NCI-H1930 (cell line): ENCODE results near the gene TTC6.
"Not testable (repeated sequence)": the region's sequence is repeated elsewhere in the genome, so short reads cannot be mapped to it uniquely, and the experiment has no call there.

Experiments
- DNase-seq, 2 experiments: peaks; one replicate each; lab custom pipeline; 2025; lab: John Stamatoyannopoulos, UW

Gene TTC6, protein sequence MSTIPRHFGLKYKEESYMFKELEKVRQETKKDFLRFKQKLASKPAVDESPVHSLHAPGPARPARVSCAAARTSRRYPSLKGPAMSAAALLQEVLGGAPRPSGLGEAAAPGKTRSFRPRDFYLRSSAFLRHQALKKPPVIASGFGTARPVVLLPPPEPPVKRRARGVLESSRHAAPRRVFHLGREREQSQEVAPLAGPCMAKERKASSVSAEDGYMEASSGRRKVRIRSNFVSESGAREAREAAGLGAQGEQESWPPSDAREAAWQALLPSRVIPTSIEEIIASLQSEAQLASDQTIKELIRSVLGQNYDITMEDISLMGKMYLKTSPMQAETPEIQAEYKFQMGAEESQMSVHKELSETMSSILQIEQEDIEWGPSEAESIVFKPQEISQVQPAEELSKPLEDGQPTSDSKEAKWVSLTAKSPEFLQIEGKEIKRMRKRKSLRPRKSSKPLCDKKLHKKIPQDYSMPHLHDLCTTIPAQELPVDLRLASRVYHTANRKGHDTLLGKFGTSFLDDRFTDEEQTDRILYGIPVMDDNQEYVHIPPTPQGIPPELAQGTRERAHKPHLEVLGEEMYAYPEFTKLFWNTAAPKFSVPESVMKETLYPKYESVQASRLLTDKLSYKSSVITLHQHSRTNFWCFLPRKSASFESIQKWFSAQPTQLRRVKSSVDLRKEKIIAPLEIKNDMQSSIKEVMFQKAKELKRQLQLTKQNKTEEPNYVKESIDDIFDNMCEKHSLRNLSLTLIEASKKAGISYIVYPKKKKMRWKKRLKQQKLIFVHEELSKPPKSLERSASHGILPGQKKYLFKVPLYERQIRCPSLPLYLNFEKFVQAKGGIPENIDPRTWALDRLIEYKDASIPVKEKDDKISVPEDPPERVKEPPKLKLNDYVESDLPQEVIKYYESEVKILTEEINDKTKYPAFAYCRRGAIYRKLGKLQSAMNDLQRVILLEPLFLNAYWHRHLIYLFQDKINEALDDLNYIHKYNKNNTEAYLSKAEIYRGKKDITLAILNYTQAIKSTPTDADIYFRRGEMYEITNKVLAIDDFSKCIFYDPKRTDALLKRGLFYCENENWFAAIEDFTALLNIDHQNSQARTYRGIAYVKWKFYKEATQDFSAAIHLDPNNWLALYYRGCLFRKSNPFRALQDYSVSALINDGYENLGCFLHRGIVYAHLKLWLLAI (N-terminal part only)

DNA sequence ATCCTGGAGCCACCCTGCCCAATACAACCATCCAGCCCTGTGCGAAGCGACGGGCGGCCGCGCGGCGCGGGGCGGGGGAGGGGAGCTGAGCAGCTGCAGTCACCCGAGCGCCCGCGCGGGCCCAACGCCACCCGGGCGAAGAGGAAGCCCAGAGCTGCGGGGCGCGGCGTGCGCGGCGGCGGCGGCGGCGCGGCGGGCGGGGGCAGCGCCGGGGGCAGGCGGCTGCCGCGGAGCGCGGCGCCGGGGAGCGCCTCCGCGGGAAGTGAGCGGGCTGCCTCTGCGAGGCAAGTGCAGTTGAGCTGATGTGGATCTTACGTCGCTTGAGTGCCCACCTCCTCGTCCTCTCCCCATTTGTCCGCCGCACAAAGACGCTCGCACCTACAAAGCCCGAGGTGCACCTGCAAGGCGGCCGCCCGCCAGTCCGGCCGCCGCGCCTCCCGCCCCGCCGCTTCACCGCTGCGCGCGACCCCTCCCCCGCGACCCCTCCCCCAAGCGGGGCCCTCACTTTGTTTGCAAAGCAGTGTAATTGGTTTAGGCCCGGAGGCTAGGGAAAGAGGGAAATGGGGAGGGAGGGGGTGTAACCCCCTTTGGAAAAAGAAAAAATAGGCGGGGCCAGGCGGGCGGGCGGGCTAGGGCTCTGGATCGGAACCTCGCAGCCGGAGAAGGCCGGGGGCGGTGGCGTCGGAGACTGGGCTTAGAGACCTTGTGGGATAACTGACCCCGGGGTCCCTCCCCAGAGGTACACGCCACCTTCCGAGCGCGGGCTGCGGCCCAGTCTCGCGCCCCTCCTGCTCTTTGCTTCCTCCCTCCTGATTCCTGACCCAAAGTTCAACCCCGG is at the start of gene TTC6, which contains the start of gene FOXA1:
Gene TTC6, plus strand, starts transcription at position 659 of the 838 bp plus-strand sequence. CDS start 26,436 bp downstream, outside the sequence.
Gene FOXA1, minus strand, starts transcription at position 279 of the 838 bp plus-strand sequence. Its CDS starts 277 bp downstream, at position 2.
- peak; percentile 45 to 58 for DNase-seq

- DNase-seq, result no peak
These were observed 48.6 kb upstream of the TTC6 start for GRCh38 chr14:37546621-37547447.

DNA sequence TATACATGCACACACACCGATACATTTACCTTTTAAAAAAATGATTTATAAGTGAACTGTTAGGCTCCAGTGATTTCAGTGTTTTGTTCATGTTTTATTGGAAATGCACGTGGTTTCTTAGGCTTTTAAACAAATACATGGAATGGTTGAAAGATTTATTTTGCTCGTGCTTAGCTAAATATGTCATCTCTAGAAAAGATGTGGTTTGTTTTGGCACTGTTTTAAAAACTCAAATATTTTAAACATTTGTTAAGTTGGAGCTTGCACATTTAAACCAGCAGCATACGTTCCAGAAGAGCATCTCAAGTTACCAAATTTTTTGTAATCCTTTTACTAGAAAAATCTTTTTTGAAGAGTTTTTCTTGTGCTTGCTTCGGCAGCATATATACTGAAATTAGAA is 44.9 kb upstream of the TTC6 start:
- no peak for DNase-seq

GRCh38 chr14:37551119-37551518 is 44.3 kb upstream of the TTC6 start:
- no peak for DNase-seq

DNA sequence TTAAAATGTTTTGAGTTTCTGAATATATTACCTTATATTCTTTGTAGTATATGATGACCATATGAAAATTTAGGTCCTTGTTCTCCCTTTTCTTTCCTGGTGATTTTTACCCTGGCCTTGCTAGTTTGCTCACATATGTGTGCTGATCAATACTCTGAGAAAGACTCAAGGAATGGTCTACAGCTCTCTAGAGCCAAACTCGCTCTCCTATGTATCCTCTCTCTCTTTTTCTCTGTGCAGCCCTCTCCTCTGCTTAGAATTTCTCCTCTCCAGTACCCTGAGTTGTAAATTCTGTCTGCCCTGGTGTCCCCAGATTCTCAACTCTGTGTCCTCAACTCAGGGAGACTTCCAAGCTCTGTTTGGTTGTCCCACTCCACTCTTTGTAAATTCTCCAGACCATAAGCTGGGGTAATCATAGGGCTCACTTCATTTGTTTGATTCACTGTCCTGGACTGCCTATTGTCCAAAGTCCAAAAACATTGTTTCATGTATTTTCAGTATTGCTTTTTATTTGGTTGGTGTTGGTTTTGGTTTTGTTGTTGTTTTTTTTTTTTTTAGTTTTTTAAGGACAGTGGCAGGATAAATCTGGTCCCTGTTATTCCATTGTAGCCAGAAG is 41.4 kb upstream of the TTC6 start:
- DNase-seq, result no peak

DNA sequence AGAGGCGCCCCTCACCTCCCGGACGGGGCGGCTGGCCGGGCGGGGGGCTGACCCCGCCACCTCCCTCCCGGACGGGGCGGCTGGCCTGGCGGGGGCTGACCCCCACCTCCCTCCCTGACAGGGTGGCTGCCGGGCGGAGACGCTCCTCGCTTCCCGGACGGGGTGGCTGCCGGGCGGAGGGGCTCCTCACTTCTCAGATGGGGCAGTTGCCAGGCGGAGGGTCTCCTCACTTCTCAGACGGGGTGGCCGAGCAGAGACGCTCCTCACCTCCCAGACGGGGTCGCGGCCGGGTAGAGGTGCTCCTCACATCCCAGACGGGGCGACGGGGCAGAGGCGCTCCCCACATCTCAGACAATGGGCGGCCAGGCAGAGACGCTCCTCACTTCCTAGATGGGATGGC is 39.8 kb upstream of the TTC6 start:
- DNase-seq, result not testable (repeated sequence)

- DNase-seq, result no peak
These were observed 36.7 kb upstream of the TTC6 start for GRCh38 chr14:37558740-37559139.

- DNase-seq, result no peak
These were observed 36.0 kb upstream of the TTC6 start for GRCh38 chr14:37559386-37559785.

DNA sequence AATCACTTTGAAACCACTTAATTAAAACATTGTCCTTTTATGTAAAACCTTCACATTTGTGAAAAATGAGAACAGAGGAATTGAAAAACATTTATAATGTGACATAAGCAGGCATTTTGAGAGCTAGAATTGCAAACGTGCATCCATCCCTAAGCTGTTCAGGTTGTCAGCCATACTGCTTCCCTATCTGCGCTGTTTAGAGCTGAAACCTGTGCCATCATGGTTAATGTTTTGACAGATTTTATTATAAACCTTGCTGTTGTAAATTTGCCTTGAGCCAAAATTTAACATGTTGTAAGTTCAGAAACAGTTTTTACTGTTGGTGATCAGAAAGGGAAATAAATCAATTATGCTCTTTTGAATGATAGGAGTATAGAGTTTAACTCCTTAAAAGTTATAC is 32.2 kb upstream of the TTC6 start:
- DNase-seq, result no peak

DNA sequence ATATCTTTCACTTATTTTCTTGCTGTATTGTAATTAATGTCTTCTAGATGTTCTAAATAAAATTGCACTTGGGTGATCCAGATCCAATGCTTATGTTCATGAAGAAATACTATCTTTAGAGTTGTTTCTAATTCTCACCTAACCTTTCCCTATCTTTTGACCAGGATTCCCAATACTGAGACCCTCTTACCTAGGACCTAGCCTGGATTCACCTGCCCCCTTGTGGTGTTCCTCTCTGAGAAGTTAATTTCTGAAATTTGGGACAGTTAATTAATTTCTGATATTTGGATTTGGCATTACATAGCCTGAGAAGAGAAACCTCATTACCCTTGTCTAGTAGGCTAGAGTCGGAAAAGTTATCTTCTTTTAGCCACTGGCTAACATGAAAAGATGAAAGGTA is 29.9 kb upstream of the TTC6 start:
- DNase-seq, result no peak

GRCh38 chr14:37566811-37567371 is 28.5 kb upstream of the TTC6 start:
- no peak for DNase-seq

GRCh38 chr14:37569729-37570128 is 25.7 kb upstream of the TTC6 start:
- DNase-seq, result no peak

DNA sequence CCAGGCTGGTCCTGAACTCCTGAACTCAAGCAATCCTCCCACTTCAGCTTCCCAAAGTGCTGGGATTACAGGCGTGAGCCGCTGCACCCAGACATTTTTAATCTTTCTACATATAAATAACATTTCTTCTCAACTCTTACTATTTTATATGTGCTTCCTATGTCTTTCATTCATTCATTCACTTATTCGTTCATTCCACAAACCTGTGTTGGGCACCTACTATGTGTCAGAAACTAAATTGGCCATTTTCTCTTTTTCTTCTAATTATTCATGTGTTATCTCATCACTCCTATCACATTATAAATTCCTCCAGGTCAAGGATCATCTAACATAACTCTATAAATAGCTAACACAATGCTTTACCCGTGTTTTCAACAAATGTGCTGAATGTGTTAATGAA is 24.0 kb upstream of the TTC6 start:
- DNase-seq, result no peak

DNA sequence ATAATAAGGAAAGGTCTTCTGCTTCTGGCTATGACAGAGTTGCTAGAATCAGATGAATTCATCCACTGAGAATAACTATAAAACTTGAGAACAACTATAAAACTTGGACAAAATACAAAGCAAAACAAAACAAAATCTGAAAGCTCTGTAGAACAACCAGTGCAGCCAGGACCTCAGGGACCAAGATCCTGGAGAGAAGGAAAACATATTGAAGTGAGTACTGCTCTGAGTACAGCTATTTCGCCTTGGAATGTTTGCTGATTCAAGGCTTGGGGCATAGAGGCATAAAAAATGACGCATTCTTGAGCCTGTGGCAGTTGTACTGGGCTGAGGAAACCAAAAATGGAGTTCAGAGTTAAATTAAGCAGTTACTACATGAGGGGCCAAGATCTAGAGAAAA is 22.1 kb upstream of the TTC6 start:
- DNase-seq, result no peak

GRCh38 chr14:37579274-37579673 is 16.2 kb upstream of the TTC6 start:
- no peak for DNase-seq

DNA sequence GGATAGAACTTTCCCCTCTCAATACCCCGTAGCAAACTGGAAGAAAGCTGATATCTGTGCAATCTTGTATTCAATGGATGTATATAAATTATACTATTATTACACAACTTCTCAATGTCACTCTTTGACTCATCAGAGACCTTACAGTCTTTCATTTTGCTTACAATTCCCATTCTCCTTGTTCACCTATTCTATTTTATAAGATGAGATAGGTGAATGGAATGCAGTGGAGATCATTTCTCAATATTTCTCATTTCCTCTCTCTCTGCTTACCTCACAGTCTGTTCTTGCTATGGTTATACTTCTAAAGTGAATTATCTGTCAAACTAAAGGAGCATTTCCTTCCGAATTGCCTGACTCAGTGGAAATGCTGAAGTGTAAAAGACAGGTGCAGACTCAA is 15.3 kb upstream of the TTC6 start:
- no peak for DNase-seq

DNA sequence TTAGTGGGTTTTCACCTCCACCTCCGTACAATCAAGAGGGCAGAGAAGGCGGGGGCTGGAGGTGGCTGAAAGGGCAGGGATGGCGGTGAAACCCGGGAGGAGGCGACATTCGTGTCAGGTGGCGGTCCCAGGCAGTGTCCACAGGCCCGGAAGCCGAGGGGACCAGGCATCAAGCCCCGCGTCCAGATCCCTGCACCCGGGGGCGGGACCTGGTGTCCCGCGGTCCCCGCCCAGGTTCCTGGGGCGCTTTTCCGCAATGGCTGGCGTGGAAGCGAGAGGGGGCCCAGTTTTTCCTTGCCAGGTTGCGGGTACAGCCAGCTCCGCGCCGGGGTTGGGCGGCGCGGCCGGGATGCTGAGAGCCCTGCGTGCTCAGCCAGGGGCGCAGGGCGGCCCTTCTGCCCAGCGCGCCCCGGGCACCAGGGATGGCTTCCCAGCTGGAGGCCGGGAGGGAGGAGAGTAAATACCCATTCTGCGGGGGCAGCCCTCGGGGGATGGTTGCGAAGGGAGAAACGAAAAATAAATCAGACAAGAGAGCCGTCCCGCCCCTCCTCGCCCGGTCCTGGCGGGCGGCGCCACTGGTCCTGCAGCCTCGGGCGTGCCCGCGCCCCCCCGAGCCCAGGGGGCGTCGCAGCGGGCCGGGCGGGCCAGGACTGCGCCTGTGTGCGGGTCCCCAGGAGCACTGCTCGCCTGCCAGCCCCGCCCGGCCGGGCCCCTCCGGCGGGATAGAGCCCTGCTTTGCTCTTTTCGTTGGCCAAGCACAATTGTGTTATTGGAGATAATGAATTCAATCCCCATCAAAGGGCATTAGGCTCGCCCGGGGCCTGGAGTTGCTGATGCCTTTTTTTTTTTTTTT is 11.8 kb upstream of the TTC6 start:
- DNase-seq, result peak; percentile 46 to 70

- no peak for DNase-seq
These were observed 11.0 kb upstream of the TTC6 start for GRCh38 chr14:37584211-37585100.
